ENCODE data around the gene CEACAM8.
"Not testable (repeated sequence)": the region's sequence is repeated elsewhere in the genome, so short reads cannot be mapped to it uniquely, and the experiment has no call there.

- not testable (repeated sequence) for TF ChIP-seq CTCF (IDR thresholded peaks at IDR 0.05; ENCODE audit: insufficient read depth, low read depth, low read length); EZH2 (IDR thresholded peaks at IDR 0.05; ENCODE audit: insufficient read depth, low read length)
Observed at GRCh38 chr19:42557386-42557871, 37.3 kb downstream of the CEACAM8 start.
